ENCODE data around the gene KCNQ2. TPM values are rescaled to one million over a fixed set of nuclear protein-coding genes. Genes with fewer than 3 reads are reported as not detected.

KCNQ2 gene
- polyA plus RNA-seq, 1 donor: 3.5 TPM

DNA sequence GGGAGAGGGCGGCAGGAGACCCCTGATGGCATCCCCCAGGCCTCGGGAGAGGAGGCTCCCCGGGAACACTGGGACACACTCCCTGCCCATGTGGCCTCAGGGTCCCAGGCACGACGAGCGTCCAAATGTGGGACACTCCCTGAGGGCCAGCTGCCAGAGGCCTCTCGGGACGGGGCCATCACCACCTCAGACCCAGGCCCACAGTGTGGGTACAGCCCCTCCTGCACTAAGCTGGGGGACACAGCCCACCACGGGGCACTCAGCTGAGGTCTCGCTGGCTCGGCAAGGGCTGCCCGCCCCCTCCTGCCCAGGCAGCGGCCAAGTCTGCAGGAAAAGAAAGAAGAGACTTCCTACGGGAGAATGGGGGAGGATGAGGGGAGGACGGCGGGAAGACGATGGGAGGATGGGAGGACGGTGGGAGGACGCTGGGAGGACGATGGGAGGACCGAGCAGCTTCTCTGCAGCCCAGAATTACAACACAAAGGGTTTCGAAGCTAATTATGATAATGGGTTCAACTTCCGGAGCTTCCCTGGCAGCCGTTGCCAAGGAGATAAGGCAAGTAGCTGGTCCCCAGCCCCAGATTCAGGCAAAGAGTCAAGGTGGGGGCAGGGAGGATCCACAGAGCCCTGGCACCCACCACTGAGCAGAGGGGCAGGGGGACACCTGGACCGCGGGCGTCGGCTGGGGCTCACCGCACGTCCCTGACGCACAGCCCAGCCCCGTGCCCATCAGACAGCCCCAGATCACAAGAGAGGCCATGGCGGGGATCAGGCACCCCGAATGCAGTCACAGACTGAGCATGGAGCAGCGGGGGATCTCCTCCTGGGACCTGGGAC, 17.5 kb downstream of the KCNQ2 start:
- DNase-seq (ENCODE audit: low read depth): no peak

GRCh38 chr20:63452821-63453523, 19.5 kb downstream of the KCNQ2 start:
- DNase-seq (ENCODE audit: low read depth): no peak

DNA sequence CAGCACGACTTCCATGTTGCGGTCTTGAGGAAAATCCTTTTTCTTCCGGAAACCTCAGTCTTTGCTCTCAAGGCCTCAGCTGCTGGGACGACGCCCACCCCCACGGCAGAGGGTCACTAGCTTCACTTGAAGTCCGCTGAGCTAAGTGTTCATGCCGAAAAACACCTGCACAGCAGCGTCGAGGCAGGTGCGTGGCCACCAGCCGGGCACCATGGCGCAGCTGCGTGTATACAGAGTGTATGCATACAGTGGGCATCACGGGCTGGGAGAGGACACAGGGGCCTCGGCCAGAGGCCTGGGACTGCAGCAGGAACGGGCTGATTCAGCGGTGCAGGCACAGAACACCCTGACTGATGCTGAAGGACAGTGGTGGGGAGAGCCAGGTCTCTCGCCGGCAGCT, 20.1 kb downstream of the KCNQ2 start:
- DNase-seq (ENCODE audit: low read depth): no peak

DNA sequence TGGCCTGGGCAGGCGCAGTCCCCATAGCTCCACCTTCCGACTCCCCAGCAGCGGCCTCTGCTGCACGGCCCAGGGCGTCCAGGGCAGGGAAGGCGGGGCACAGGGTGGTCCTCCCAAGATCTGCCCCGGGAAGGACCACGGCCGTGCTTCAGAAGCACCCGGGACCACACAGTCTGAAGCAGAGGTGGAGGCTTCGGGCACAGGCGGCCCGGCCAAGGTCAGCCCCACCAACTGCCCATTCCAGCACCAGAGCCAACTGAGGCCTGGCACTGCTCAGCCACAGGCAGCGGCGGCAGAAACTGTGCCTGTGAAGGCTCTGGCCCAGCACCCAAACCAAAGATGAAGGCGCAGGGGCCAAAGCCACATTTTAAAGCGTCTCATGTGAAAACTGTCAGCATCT, 20.6 kb downstream of the KCNQ2 start:
- no peak for DNase-seq (ENCODE audit: low read depth)

DNA sequence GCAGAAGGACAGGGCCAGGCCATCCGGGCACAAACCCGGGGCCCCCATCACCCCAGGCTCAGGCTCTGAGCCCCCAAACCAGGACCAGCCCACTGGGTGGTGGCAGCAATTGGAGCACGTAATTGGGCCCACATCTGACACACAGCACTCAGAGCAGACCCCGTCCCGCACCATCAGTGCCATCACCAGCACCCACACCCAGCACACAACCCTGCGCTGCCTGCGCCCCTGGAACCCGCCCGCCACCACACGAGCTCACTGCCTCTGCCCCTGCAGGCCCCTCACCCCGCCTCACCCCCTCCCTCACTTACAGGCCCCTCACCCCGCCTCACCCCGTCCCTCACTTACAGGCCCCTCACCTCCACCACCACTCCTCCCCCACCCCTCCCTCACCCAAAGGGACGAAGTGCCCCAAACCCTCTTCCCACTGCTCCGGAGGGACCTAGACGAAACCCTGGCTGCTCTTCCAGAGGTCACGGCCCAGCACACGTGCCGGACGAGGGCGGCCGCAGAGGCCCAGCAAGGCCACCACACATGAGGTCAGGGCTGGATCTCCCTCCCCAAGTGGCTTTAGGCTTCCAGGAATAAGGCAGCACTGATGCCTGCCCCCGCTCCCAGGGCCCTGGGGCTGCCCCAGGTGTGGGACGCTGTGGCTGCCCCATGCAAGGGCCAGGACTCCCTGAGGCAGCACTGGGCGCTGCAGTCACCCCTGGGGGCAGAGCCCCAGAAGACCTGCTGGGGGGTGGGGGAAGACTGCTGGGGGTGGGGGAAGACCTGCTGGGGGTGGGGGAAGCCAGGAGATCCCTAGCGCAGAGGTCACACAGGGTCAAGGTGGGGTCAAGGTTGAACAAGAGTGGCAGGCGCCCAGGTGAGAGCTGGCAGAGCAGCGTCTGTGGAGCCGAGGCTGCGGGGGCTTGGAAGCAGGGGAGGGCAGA, 22.4 kb downstream of the KCNQ2 start:
- no peak for DNase-seq (ENCODE audit: low read depth)

DNA sequence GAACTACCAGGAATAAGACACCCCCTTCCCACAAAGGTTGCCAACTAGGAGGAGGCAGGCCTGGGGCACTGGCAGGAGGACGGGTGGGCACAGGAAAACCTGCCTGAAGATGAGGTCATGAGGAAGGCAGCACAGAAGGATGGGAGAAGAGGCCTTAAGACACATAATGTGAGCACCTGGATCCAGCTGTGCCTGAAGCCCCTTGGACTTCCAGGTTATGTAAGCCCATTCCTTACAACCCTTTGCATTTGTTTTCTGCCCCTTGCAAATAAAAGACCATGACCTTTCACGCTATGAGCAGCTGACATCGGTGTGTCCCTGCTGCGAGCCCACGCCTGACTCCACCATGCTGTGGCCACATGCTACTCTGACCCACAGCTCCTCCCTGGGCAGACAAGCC, 23.4 kb downstream of the KCNQ2 start:
- DNase-seq (ENCODE audit: low read depth): no peak

DNA sequence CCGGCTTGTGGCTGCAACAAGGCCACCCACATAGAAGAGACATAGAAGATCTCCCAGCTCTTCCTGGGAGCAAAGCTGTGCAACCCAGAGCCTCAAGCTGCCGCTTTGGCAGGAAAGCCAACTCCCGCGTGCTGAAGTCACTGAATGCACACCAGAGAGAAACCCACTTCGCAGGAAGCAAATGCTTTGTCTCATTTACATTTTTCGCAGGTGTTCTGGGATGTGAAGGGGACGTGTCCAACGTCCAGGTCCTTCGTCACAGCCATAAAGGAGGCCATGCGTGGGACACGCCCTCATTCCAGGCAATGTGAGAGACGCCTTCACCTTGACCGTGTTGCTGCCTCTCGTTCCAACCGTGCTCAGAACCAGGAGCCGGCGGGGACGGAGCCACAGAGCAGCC, 24.4 kb downstream of the KCNQ2 start:
- DNase-seq (ENCODE audit: low read depth): no peak

GRCh38 chr20:63447320-63447719, 25.1 kb downstream of the KCNQ2 start:
- DNase-seq (ENCODE audit: low read depth): no peak

- no peak for DNase-seq (ENCODE audit: low read depth)
Observed at GRCh38 chr20:63446216-63447024, 26.0 kb downstream of the KCNQ2 start.

DNA sequence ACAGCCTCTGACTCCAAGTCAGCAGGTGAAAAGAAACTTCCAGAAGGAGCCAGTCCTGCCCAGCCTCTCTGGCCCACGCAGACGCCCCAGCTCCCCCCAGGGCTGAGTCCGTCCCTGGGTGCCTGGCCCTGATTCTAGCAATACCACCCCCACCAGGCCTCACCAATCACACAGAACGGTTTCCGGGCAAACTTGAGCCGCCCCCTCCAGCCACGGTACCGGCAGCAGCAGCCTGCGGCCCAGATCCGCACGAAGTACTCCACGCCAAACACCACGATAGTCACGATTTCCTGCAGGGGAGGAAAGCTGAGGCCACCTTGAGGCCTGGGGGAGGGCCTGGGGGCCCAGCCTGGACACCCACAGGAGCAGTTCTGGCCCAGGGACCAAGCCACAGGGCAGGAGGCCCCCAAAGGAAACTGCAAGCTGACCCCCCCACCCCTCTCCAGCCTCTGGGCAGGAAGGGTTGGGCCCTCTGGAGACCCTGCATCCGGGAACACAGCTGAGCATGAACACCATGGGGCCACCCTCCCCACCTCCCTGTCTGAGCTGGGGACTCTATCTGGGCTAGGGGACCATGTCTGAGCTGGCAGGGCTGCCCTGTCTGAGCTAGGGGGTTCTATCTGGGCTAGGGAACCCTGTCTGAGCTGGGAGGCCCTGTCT, 27.2 kb downstream of the KCNQ2 start:
- no peak for DNase-seq (ENCODE audit: low read depth)

GRCh38 chr20:63444548-63444947, 27.9 kb downstream of the KCNQ2 start:
- DNase-seq (ENCODE audit: low read depth): no peak

DNA sequence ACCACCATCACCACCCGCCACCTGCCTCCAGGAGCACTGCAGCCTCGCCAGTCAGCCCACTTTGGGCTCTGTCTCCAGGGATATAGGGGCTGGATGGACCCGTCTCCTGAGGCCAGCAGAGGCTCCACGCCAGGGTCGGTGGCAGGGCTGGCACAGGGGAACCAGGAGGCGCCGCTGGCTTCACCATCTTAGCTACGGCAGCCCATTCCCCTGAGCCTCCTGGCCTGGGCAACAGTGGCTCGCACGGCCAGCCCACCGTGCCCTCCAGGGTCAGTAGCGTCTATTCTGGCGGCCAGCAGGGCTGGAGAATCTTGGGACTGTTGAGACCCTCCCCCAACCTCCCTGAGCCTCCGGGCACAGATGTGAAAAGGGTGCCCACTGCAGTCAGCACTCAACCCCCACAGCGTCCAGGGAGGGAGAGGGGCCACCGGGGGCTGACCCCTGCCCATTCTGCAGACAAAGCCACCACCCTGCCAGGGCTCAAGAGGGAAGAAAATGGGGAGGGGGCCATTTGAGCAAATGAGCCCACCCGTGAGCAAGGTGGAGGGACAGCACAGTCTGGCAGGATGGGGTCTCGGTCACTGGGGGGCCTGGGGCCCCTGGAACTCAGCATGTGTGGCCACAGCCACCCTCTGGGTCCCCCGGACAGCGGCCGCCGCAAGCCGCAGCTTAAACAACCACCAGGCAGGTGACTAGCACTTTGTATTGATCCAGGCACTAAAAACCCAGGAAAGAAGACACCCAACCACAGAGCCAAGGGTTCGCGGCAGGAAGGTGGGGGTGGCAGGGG, 28.7 kb downstream of the KCNQ2 start:
- DNase-seq (ENCODE audit: low read depth): no peak

DNA sequence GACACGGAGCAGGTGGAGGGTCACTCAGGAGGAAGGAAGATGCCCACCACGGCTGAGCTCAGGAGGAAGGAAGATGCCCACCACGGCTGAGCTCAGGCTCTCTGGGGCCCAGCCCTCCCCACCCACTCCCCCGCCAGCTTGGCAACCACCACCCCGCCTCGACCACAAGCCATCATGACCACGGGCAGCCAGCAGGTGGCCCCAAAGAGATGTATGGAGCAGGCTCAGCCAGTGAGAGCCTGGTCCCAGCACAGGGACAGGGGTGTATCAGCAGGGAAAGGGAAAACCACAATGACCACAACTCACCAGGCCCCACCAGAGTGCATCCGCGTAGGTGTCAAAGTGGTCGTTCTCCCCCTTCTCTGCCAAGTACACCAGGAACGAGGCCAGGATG, 30.4 kb downstream of the KCNQ2 start:
- DNase-seq (ENCODE audit: low read depth): no peak

DNA sequence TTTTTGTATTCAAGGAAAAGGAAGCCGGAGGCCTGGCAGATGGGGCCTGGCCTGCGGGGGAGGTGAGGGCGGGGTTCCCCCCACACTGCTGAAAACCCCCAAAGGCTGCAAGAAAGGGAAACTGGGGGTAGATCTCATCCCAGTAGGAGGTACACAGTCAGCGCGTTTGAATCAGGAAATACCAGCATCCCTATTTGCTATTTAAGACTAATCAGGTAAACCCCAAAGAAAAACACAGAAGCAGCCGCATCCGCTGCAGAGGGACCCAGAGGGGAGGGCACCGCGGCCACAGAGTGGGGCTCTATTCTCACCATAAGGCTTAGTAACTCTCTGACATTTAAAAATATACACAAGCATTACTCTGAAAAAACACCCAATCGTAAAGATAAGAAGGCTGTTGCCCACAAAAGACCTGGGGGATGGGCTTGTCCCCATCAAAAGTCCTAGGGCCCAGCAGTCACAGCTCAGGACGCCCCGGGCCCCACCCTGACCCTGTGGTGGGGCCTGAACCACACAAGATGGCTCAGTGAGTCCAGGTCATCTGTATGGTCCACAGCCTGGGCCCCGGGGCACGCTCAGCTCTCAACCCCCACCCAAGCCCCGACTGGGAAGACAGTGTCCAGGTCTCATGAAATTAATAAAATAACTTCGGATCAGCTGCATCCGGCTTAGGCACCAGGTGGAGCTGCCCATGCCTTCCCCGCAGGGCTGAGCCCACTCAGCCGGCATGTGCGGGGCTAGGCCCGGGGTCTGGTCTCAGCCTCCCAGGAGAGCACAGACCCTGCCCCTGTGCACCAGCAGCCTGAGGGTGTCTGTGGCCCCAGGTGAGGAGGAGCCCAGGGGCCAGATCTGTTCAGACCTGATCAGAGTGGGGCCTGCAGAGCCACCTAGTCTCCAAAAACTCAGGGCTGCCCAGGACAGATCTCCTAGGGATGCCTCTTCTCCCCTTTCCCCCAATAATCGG, 31.0 kb downstream of the KCNQ2 start:
- DNase-seq (ENCODE audit: low read depth): no peak

- no peak for DNase-seq (ENCODE audit: low read depth)
Observed at GRCh38 chr20:63440366-63440955, 32.0 kb downstream of the KCNQ2 start.

DNA sequence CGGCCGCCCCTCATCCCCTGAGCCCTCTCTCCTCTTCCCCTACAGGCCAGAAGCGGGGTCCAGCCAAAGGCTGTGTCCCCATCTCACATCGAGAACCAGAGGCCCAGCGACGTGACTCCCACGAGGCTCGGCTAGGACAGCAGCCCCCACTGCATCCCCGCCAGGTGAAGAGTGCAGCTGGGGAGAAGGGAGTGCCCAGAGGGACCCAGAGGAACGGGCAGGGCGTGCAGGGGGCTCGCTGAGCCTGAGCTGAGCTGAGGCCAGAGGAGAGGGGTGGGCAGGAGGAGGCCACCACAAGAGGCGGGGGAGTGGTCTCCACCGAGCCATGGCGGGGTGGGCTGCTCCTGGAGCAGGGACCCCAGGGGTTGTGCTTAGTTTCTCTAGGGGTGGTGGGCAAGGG, 32.6 kb downstream of the KCNQ2 start:
- DNase-seq (ENCODE audit: low read depth): no peak

GRCh38 chr20:63438121-63438520, 34.3 kb downstream of the KCNQ2 start:
- DNase-seq (ENCODE audit: low read depth): no peak

DNA sequence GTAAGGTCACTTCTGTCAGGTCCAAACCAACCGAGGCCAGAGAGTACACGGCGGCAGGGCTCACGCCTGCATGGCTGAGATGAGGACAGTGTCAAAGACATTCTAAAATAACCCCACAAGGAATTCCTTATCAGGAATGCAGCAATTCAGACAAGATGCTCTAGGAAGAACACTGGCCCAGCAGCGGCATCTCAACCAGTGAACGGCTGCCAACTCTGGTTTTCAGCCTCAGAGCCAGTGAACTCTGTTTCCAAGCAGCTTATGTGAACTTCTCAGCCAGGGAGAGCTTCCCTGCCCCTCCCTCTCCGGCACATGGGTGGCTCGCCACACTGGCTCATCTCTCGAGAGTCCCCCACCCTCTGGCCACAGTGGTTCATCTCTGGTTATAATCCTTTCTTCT, 36.9 kb downstream of the KCNQ2 start:
- DNase-seq (ENCODE audit: low read depth): no peak

Data from forelimb muscle (tissue), 1 donor.